Calu3 (cell line): ENCODE measurements around the gene AMY1B. TPM values are rescaled to one million over a fixed set of nuclear protein-coding genes. Genes with fewer than 3 reads are reported as not detected.

Experiments used
- total RNA-seq: library from RNA; stranded (reverse); gene quantifications from 2 replicates; pipeline ENCODE4 v1.2.3, GENCODE V29; 2022

Gene AMY1B
- total RNA-seq, 1 experiment from 2014 or later, result not detected

Other genes starting within 250 kb of the AMY1B start
- gene RNPC3, start 170.5 kb downstream of the AMY1B start, total RNA-seq, result 15.7 and 21.0 TPM in 2 replicates
- gene AMY2B, start 124.6 kb downstream of the AMY1B start, total RNA-seq, result 9.4 and 16.3 TPM in 2 replicates
- not detected in 2 replicates for gene AMY2A, start 78.8 kb downstream of the AMY1B start, total RNA-seq
- gene AMY1A, start 40.5 kb downstream of the AMY1B start, total RNA-seq, result not detected in 2 replicates
- not detected in 2 replicates for gene AMY1C, start 53.7 kb upstream of the AMY1B start, total RNA-seq